Stimulated activated CD4-positive, alpha-beta T cell treated with anti-CD3 and anti-CD28 coated beads, Interleukin-15, amount 100 ng/mL, for 24 hours (primary cell): ENCODE results near the gene SLC27A1.
"Not testable (repeated sequence)": the region's sequence is repeated elsewhere in the genome, so short reads cannot be mapped to it uniquely, and the experiment has no call there.

Experiments used
- DNase-seq: peaks from one replicate; pipeline ENCODE4 v3.0.0-alpha.2; 2020

SLC27A1 gene

GRCh38 chr19:17511724-17512573 lies 41.6 kb downstream of the SLC27A1 start:
- DNase-seq: peak; percentile 88

GRCh38 chr19:17512574-17512939 lies 42.2 kb downstream of the SLC27A1 start:
- DNase-seq: no peak

DNA sequence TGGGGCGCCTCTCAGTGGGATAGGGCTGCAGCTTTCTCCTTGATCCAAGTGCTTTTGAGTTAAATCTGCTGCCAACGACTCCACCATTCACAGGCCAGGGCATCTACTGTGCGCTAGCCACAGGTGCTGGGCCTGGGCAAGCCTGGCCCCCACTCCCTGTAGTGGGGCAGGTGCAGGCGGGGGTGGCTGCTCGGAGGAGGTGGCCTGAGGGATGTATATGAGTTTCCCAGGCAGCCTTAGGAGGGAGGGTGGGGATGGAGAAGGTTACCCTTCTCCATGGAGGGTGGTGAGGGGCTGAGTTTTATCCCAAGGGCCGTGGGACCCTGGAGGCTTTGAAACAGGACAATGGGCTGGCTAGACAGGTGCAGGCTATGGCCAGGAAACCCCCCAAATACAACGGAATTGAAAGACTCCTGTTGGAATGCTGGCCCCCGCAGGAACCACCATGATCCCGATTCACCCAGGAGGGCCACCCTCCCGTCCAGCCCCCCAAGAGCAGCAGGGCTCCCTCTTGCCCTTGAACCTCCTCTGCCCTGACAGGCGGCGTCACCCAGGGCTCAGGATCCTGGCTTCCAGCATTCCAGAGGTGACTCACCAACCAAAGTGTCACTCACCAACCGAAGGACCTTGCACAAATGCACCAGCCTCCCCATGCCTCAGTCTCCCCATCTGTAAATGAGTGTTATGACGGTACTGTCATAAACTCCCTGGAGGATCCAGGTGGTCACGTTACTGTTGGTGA lies 45.3 kb downstream of the SLC27A1 start:
- no peak for DNase-seq

DNA sequence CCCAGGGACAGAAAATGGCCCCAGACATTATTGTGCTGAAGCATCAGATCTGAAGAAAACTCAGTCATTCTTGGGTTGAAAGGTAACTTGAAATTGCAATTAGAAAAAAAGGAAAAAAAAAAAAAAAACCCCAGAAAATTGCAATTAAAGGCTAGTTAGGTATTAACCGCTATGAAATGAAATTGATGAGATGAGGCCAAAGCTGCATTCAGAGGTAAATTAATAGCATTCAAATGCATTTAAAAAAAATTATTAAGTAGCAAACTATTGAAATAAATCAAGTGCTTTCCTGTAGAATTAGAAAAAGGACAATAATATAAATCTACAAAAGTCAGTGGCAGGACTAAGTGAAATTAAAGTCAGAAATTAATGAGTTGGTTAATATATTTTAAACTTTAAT lies 47.6 kb downstream of the SLC27A1 start:
- no peak for DNase-seq

- not testable (repeated sequence) for DNase-seq
Measured at GRCh38 chr19:17518654-17519053, 48.3 kb downstream of the SLC27A1 start.

DNA sequence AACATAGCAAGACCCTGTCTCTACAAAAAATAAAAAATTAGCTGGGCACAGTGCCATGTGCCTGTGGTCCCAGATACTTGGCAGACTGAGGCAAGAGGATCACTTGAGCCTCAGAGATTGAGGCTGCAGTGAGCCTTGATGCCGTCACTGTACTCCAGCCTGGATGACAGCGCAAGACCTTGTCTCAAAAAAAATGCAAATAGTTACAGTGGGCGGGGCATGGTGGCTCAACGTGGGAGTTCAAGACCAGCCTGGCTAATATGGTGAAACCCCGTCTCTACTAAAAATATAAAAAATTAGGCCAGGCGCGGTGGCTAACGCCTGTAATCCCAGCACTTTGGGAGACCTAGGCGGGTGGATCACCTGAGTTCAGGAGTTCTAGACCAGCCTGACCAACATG lies 49.6 kb downstream of the SLC27A1 start:
- no peak for DNase-seq

GRCh38 chr19:17520865-17521264 lies 50.5 kb downstream of the SLC27A1 start:
- no peak for DNase-seq

DNA sequence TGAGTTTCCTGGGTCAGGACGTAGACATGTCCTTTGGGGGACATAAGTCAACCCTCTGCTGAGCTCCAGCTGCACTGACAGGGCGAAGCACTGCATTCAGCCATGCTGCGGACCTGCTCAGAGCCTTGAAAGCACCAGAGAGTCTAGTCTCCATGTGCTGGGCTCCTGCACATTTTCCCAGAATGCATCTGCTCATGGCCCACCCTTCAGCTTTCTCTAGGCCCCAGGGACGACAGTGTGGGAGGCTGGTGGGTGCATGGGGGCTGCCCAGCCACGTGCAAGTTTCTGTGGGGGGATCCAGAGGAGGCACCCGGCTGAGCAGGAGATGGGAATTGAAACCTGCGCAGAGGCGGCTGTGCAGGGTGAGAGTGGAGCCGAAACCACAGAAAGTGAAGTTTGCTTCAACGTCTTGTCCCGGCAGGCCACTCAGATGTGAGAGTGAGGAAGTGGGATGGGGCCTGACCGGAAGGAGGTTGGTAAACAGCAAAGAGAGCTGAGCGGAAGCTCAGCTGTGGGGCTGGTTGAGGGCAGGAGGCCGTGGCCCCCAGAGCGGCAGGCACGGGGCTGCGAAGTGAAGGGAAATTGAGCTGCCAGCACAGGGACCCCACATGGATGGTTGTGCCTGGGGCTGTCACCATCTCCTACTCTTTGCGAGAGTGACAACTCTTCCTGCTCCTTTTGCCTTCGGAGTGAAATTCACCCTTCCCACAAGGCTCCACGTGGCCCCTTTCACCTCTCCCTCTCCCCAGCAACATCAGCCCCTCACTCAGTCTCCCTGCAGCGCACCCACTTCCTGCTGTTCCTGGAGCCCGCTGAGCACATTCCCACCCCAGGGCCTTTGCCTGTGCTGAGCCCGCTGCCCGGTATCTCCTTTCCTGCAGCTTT lies 52.9 kb downstream of the SLC27A1 start:
- peak; percentile 72 for DNase-seq

- DNase-seq: no peak
Measured at GRCh38 chr19:17524651-17525050, 54.3 kb downstream of the SLC27A1 start.

DNA sequence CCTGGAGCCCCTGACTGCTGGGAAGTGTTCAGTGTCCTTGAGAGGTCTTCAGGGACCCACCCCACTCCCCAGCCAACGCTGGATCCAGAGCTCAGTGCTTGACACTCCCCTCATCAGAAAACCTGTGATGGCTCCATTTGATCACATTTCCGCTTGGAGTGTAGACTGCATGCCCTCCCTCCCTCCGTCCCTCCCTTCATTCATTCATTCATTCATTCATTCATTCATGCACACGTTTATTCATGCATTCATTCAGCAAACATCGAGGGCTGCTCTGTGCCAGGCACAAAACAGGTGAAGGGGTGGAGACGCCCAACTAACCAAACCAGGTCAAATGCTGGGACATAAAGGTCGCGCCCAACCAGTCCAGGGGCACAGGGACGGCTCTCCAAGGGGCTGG lies 54.8 kb downstream of the SLC27A1 start:
- DNase-seq: no peak

- peak; percentile 38 for DNase-seq
Measured at GRCh38 chr19:17526922-17527321, 56.6 kb downstream of the SLC27A1 start.

GRCh38 chr19:17527326-17527725 lies 57.0 kb downstream of the SLC27A1 start:
- no peak for DNase-seq

GRCh38 chr19:17528610-17529009 lies 58.3 kb downstream of the SLC27A1 start:
- no peak for DNase-seq

GRCh38 chr19:17529239-17530158 lies 59.2 kb downstream of the SLC27A1 start:
- DNase-seq: no peak

DNA sequence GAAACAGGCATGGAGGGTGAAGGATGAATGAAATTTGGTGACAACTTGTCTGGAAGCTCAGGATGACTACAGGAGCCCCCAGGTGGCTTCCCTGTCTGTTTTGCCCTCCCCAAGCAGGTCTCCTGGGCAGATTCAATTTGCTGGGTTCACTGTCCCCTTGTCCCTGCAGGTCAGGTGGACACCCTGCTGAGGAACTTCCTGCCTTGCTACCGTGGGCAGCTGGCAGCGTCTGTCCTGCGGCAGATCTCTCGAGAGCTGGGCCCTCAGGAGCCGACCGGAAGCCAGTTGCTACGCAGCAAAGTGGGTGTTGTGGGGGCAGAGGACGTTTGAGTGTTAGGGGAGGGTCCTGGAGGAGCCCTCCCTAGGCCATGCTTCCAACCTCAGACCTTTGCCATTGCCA lies 60.3 kb downstream of the SLC27A1 start:
- no peak for DNase-seq

GRCh38 chr19:17532116-17532515 lies 61.8 kb downstream of the SLC27A1 start:
- DNase-seq: no peak

GRCh38 chr19:17532557-17532956 lies 62.2 kb downstream of the SLC27A1 start:
- DNase-seq: no peak

DNA sequence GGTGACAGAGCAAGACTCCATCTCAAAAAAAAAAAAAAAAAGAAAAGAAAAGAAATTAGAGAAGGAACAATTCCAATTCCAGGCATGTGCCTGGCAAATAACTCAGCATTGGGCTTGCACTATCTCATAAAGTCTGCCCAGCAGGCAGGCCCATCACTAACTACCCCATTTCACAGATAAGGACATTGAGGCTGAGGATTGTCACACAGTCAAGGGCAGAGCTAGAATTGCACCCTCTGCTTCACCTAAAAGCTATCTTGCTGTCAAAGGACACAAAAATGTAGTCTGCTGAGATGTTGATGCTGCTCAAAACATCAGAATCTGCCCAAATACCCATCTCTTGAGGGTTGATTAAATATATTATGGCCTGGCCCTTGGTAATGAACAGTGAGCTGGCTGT lies 64.4 kb downstream of the SLC27A1 start:
- no peak for DNase-seq

DNA sequence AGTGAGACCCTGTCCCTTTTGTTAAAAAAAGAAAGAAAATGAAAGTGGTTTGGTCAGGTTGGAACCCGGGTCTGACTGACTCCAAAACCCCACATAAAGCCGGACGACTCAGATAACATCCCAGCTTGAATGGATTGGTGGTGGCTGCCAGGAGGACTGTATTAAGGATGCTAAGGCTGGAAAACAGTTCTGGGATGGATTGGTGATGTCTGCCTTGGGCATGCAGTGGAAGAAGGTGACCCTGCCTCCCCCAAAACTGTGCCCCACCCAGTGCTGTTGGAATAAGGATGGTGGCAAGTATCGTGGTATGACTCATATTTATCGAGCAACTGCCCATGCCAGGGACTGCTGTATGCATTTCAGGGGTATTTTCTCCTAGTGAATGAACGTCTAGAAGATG lies 66.6 kb downstream of the SLC27A1 start:
- DNase-seq: no peak

DNA sequence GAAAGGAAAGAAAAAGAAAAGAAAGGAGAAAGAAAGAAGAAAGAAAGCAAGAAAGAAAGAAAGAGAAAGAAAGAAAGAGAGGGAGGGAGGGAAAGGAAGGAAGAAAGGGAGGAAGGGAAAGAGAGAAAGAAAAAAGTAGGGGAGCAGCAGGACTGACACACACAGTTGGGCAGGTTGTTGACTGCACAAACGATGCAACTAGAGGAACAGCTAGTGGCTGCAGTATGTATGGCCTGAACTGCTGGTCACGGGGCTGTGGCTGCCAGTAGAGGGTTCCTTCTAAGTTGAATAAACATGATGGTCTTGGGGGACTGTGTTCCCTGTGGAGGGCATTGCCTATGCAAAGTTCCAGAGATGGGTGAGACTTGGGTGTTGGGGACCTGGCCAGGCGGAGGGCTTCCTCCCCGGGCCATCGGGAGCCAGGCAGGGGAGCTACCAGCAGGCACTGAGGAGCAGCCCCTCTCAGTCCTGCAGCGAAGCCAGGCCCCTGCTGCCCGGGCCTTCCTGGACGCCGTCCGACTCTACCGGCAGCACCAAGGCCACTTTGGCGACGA lies 68.4 kb downstream of the SLC27A1 start:
- no peak for DNase-seq

DNA sequence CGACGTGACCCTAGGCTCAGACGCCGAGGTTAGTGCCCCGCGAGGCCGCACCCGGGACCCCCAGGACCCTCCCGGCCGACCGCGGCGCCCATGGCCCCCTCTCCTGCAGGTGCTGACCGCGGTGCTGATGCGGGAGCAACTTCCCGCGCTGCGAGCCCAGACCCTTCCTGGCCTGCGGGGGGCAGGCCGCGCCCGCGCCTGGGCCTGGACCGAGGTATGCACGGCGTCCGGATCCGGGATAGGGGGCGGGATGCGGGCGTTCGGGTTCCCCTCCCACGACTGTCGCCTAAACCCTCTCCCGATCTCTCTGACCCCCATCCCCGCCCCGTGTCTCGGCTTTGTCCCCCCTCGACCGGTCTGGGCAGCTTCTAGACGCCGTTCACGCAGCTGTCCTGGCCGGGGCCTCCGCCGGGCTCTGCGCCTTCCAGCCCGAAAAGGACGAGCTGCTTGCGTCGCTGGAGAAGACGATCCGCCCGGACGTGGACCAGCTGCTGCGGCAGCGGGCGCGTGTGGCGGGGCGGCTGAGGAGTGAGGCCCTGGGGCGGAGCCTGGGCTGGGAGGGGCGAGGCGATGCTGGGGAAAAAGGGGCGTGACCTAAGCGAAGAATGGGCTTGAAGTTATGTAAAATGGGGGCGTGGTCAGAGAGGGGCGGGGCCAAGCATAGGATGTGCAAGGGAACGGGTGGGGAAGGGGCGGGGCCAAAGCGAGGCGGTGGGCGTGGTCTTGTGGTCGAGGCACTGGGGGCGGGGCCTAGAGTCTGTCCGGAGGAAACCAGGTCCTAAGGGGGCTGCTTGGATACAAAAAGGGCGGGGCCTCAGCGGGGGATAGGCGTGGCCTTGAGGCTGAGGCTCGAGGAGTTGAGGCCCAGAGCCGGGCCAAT lies 69.2 kb downstream of the SLC27A1 start:
- DNase-seq: peak; percentile 97
